AG10803 (cell line): ENCODE data around the gene MEGF10.
"Not testable (repeated sequence)": the region's sequence is repeated elsewhere in the genome, so short reads cannot be mapped to it uniquely, and the experiment has no call there.

ENCODE experiments used
- DNase-seq: peaks from one replicate; pipeline ENCODE4 v3.0.0; 2010; ENCODE audit warnings: low read depth
- H3K4me3 ChIP-seq: 2 replicates; pipeline ENCODE4 v1.5.1; 2011; ENCODE audit warnings: mild to moderate bottlenecking, low read length, control low read depth
- CTCF ChIP-seq: conservative IDR thresholded peaks from 2 replicates; pipeline ENCODE4 v1.5.1; 2011; ENCODE audit warnings: mild to moderate bottlenecking, low read length, control low read depth, inconsistent platforms

The MEGF10 gene

GRCh38 chr5:127316011-127316410, 25.4 kb downstream of the MEGF10 start:
- no peak overlapping the region for H3K4me3 ChIP-seq
- DNase-seq: no peak
- TF ChIP-seq CTCF: no peak

DNA sequence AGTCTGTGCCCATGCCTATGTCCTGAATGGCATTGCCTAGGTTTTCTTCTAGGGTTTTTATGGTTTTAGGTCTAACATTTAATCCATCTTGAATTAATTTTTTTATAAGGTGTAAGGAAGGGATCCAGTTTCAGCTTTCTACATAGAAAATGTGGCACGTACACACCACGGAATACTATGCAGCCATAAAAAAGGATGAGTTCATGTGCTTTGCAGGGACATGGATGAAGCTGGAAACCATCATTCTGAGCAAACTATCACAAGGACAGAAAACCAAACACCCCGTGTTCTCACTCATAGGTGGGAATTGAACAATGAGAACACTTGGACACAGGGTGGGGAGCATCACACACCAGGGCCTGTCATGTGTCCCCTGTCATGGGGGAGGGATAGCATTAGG, 26.8 kb downstream of the MEGF10 start:
- H3K4me3 ChIP-seq: not testable (repeated sequence)

DNA sequence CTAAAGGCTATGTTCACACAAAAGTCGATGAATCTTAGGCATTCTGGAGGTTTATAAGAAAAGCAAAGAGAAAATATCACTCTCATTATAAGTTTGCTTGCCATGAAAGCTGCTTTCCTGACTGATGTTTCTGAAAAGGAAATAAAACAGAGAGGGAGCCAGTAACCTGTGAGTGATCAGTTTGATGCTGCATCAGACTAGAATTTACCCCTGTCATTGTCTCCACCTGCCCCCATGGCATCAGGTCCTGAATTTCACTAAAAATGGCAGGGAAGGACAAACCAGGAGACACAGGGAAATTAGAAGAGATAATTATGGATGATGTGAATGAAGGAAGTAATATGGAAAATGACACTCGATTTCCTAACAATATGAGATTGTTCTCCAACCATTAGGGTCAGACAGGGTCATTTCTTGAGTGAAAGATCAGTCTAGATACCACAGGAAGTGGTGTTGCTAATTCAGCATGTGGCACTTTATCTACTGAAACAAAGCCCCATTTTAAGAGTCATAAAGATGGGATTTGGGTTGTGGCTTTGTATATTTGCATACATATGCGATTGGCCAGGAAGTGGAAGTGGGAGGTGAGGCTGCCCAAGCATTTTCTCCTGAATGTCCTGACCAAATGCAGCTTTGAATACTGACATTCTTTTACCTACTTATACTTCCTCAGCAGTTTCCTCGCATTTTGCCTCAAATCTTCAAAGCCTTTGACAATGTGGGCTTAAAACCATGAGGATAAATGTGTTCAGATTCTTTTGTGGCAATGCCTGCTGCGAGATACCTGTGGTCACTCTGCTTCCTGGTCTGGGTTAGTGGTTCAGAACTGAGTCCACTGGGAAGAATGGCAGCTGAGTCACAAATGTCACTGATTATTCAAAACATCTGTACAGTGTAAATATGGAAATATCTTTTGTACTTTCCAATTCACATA, 29.7 kb downstream of the MEGF10 start:
- H3K4me3 ChIP-seq: no peak overlapping the region
- TF ChIP-seq CTCF: no peak
- peak; percentile 23 for DNase-seq

More for the DNA sequence above, 26.8 kb downstream of the MEGF10 start:
- DNase-seq: not testable (repeated sequence)

DNA sequence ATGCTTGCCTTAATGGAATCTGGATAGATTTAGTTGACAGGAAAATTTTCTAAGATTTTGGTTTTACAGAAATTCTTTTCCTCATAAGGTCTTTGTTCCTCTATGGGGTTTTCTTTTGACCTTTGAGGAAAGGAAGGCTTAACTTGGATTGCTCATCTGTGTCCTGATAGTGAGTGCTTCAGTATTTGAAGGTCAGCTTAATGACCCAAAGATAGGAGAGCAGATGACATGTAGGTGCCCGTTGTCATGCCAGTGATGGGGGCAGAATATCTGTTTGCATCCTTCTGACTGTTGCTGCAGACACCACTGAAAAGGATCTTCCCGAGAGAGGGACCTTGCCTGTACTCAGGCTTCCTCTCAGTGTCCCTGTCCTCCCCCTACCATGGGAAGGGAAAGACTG, 30.9 kb downstream of the MEGF10 start:
- DNase-seq: no peak
- no peak for TF ChIP-seq CTCF
- no peak overlapping the region for H3K4me3 ChIP-seq

DNA sequence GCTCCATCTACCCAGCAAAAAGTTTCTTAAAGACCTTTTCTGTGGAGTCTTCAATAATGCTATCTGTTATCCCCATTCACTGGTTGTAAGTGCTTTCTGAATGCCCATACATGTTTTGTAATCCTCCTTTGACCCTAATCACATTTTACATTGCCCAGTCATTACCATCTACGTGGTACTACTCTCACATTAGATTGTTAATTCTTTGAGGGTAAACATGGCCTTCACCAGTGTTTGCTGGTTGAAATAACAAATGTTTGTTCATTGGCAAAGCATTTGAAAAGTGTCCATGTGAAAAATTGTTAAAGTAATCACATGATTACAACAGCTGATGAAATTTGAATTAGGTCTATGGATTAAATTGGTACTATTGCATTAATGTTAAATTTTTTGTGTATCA, 31.8 kb downstream of the MEGF10 start:
- TF ChIP-seq CTCF: no peak
- no peak for DNase-seq
- no peak overlapping the region for H3K4me3 ChIP-seq

DNA sequence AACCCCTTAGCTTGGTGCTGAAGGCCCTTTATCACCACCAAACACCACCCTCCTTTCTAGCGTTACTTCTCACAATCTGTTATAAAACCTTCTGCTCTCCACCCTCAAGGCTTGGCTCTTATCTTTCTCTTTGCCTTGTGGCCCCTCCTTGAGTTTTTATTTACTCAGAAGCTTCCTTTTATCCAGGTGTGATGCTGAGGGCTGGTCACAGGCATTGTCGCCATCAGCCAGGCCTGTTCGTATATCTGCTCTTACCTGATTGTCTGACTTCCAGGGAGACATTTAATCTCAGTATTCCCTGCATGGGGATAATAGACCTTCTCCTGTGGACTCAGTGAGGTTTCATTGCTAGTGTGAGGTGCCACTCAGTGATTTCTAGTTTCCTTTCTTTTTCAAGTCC, 34.2 kb downstream of the MEGF10 start:
- no peak overlapping the region for H3K4me3 ChIP-seq
- TF ChIP-seq CTCF: no peak
- no peak for DNase-seq

DNA sequence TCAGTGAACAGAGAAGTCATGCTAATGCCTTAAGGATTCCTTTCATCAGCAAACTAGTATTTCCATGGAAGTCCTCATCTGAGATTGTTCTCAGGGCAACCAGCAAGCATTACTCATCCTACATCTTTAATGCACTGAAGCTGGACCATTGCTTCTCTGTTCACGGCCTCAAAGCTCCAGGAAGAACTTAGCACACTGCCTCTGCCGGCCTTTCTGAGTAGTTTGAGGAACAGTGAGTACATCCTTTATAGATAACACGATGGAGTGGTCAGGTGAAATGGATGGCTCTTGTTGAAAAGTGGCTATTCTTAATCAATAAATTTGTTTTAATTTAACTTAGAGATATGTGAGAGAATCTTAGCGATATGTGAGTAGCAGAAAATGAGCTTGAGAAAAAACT, 35.8 kb downstream of the MEGF10 start:
- H3K4me3 ChIP-seq: no peak overlapping the region
- no peak for DNase-seq
- TF ChIP-seq CTCF: no peak
